Measurements from ENCODE around the gene TMEM256.

GRCh38 chr17:7379134-7379533 is 24.8 kb downstream of the TMEM256 start:
- TF ChIP-seq EZH2phosphoT487 (IDR thresholded peaks at IDR 0.05; ENCODE audit: insufficient read depth, low read depth) (no peak), EZH2 (IDR thresholded peaks at IDR 0.05; ENCODE audit: insufficient read depth, poor library complexity, severe bottlenecking) (no peak)
